Activated naive CD8-positive, alpha-beta T cell treated with anti-CD3 and anti-CD28 coated beads, Interleukin-2, amount 10 ng/mL, durations not matched to agents 7 days and 5 days (primary cell): Measurements from ENCODE around the gene SPCS1. TPM values are rescaled to one million over a fixed set of nuclear protein-coding genes. Genes with fewer than 3 reads are reported as not detected.

Experiments used
- total RNA-seq, 2 experiments: library from RNA; stranded (reverse); gene quantifications; one replicate each; pipeline ENCODE4 v1.2.3, GENCODE V29; 2021

Gene SPCS1
- total RNA-seq, 2 experiments from 2014 or later = 90.1 to 90.4 TPM

Other genes with a start within 250 kb of the SPCS1 start
- 10 to 100 TPM; 10.5 to 13.0 TPM for gene STAB1, start 210.8 kb upstream of the SPCS1 start, total RNA-seq
- 10 to 100 TPM; 22.3 to 28.7 TPM for gene NT5DC2, start 172.2 kb upstream of the SPCS1 start, total RNA-seq
- 10 to 100 TPM in 1 of 2 experiments, 1 to 10 TPM in 1; 8.5 to 12.8 TPM for gene UQCC5, start 169.5 kb upstream of the SPCS1 start, total RNA-seq
- 10 to 100 TPM; 73.5 to 77.0 TPM for gene PBRM1, start 20.2 kb upstream of the SPCS1 start, total RNA-seq
- 10 to 100 TPM; 72.5 to 75.9 TPM for gene GNL3, start 20.1 kb upstream of the SPCS1 start, total RNA-seq
- 10 to 100 TPM; 44.6 to 45.7 TPM for gene GLT8D1, start 315 bp upstream of the SPCS1 start, total RNA-seq
- gene NEK4, start 64.8 kb downstream of the SPCS1 start, total RNA-seq = 10 to 100 TPM; 22.4 to 25.1 TPM
- not detected for gene ITIH1, start 71.5 kb downstream of the SPCS1 start, total RNA-seq
- gene ITIH3, start 88.7 kb downstream of the SPCS1 start, total RNA-seq = not detected
- 10 to 100 TPM; 29.2 to 30.7 TPM for gene ITIH4, start 124.6 kb downstream of the SPCS1 start, total RNA-seq
- 1 to 10 TPM; 1.3 to 1.9 TPM for gene MUSTN1, start 128.9 kb downstream of the SPCS1 start, total RNA-seq
- 10 to 100 TPM; 38.5 to 39.1 TPM for gene STIMATE, start 191.4 kb downstream of the SPCS1 start, total RNA-seq